Panc1 (cell line): Measurements from ENCODE around the gene PCK2. TPM values are rescaled to one million over a fixed set of nuclear protein-coding genes. Genes with fewer than 3 reads are reported as not detected.

Experiments used
- ATAC-seq: fragments of 200-7000 bp; cut with Tn5 transposase; 2 replicates; pipeline ENCODE4 v1.9.1; 2020; ENCODE audit warnings: mild to moderate bottlenecking, moderate library complexity
- BruUV-seq: library from RNA; stranded (reverse); fragments of 400-500 nt; replicated peaks from 2 replicates; lab custom pipeline; 2021; lab: Mats Ljungman, UMichigan
- CTCF ChIA-PET: fragments of 300-600 bp; sonication (Branson Sonifier 250); formaldehyde crosslinking; loops from one replicate; lab custom pipeline; 2022; ENCODE audit warnings: antibody characterized with exemption; lab: Charles Lee
- POLR2A ChIA-PET: fragments of 300-600 bp; sonication (Branson Sonifier 250); formaldehyde crosslinking; loops from one replicate; lab custom pipeline; 2022; ENCODE audit warnings: antibody characterized with exemption; lab: Charles Lee
- DNase-seq: peaks from one replicate; pipeline ENCODE4 v3.0.0-alpha.2; 2010; ENCODE audit warnings: low read depth, low spot score
- H3K27ac ChIP-seq: 2 replicates; pipeline ENCODE4 v1.5.1; 2011; ENCODE audit warnings: mild to moderate bottlenecking, low read length, inconsistent platforms
- H3K27me3 ChIP-seq: fragments of 200-500 bp; sonication (Bioruptor generic); 2 replicates; pipeline ENCODE4 v1.6.0; 2014; ENCODE audit warnings: low read length, inconsistent platforms; ENCODE audit not compliant: control insufficient read depth, insufficient read depth
- H3K36me3 ChIP-seq: fragments of 200-500 bp; sonication (Bioruptor generic); 2 replicates; pipeline ENCODE4 v1.5.1; 2014; ENCODE audit warnings: inconsistent platforms, mild to moderate bottlenecking, low read length, moderate library complexity; ENCODE audit not compliant: control insufficient read depth, insufficient read depth
- H3K4me1 ChIP-seq: 2 replicates; pipeline ENCODE4 v1.5.1; 2011; ENCODE audit warnings: inconsistent platforms, mild to moderate bottlenecking, low read length, moderate library complexity; ENCODE audit not compliant: control insufficient read depth, insufficient read depth
- H3K4me3 ChIP-seq, 2 experiments: 2 replicates each; pipeline ENCODE4 v1.5.1; 2011 to 2012; ENCODE audit warnings: low read depth in 2 of 2, low read length in 2 of 2, mild to moderate bottlenecking in 2 of 2, inconsistent platforms in 1 of 2, moderate library complexity in 1 of 2
- H3K9me3 ChIP-seq: fragments of 200-500 bp; sonication (Bioruptor generic); 2 replicates; pipeline ENCODE4 v1.5.1; 2014; ENCODE audit warnings: low read depth, mild to moderate bottlenecking, inconsistent platforms, low read length, moderate library complexity; ENCODE audit not compliant: control insufficient read depth, insufficient read depth
- POLR2AphosphoS5 ChIP-seq: IDR thresholded peaks from 2 replicates; pipeline ENCODE4 v1.6.1; 2012; ENCODE audit warnings: mild to moderate bottlenecking, low read depth, low read length, moderate library complexity
- SIN3A ChIP-seq: IDR thresholded peaks from 2 replicates; pipeline ENCODE4 v1.6.1; 2012; ENCODE audit warnings: low read depth, mild to moderate bottlenecking, low read length, moderate library complexity, borderline replicate concordance; ENCODE audit not compliant: insufficient read depth
- TCF7L2 ChIP-seq: IDR thresholded peaks from 2 replicates; pipeline ENCODE4 v1.6.1; 2011; ENCODE audit warnings: mild to moderate bottlenecking, low read depth, low read length, inconsistent platforms
- in situ Hi-C: cut with HindIII; loops from 2 replicates; pipeline ENCODE4 v1.10.0; 2016; ENCODE audit warnings: low sequenced_read_pairs, low pct_unique_long_range_greater_than_20kb
- intact Hi-C: fragments of 100-400 bp; cut with micrococcal nuclease; formaldehyde crosslinking; loops from one replicate; pipeline ENCODE4 v1.10.0; 2022; ENCODE audit not compliant: unreplicated experiment
- total RNA-seq: library from RNA; stranded (reverse); gene quantifications from one replicate; pipeline ENCODE4 v1.2.1, GENCODE V29; 2021; ENCODE audit not compliant: unreplicated experiment
- TF ChIP-seq, protein P1 (sequence below), 2 experiments: IDR thresholded peaks; 2 replicates each; pipeline ENCODE4 v1.6.1; 2011 to 2012; ENCODE audit warnings: low read depth in 2 of 2, control low read depth in 1 of 2, low read length in 1 of 2, mild to moderate bottlenecking in 1 of 2, moderate library complexity in 1 of 2; ENCODE audit not compliant: insufficient read depth in 1 of 2
- TF ChIP-seq, protein P2 (sequence below): fragments of 450-650 bp; IDR thresholded peaks from 2 replicates; pipeline ENCODE4 v1.5.1; 2017; ENCODE audit warnings: mild to moderate bottlenecking

PCK2 gene
- total RNA-seq, 1 experiment from 2014 or later: 24.5 TPM

DNA sequence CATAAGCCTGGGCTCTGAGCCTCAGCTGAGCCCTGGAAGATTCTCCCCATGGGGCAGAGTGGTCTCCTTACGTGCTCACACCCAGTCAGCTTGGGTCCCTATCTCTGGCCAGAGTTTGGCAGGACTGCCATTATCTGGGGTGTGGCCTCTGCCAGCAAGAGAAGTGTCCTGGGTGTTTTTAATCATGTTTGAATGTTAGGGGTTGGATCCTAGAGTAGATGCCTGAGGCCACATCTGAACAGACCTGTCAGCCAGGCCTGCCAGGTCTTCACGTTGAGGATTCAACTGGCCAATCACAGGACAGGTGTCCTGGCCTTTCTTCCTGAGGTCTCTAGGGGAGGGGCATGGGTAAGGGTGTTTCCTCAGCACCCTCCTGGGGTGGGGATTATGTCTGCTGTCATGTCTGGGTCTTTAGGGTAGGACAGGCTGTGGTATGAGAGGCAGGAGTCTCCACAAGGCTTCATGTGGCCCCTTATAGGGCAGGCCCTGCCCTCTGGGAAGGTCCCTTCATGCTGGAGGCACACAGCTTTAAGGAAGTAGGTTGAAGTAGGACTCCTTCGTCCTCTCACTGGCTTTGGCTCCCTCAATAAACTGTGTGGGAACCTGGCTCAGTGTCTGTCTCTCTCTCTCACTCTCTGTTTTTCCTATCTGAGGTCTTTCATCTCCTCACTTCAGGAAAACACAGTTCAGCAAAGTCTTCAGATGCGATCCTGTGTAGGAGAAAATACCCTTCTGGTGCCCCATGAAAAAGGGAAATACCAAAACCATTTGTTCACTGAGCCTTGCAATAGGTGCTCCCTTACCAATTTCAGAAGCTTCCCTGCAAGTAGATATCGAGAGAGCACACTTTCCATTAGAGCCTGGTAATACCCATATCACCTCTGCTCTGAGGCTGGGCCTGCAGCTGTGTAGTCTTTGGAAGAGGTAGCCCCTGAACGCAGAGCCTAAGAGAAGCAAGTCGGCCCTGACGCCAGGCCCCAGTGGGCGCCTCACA lies 29.6 kb downstream of the PCK2 start:
- Histone ChIP-seq H3K4me1 (no peaks in the 10 kb centered on the region), H3K36me3 (peaks cover 2% of the 10 kb centered on the region; the same call in 1 of the 2 replicates), H3K27me3 (no peaks in the 10 kb centered on the region), H3K9me3 (no peaks in the 10 kb centered on the region), H3K4me3 (no peak overlapping the region), H3K27ac (no peak overlapping the region)
- TF ChIP-seq SIN3A (no peak), POLR2AphosphoS5 (no peak), TCF7L2 (no peak)
- TF ChIP-seq, protein P1, sequence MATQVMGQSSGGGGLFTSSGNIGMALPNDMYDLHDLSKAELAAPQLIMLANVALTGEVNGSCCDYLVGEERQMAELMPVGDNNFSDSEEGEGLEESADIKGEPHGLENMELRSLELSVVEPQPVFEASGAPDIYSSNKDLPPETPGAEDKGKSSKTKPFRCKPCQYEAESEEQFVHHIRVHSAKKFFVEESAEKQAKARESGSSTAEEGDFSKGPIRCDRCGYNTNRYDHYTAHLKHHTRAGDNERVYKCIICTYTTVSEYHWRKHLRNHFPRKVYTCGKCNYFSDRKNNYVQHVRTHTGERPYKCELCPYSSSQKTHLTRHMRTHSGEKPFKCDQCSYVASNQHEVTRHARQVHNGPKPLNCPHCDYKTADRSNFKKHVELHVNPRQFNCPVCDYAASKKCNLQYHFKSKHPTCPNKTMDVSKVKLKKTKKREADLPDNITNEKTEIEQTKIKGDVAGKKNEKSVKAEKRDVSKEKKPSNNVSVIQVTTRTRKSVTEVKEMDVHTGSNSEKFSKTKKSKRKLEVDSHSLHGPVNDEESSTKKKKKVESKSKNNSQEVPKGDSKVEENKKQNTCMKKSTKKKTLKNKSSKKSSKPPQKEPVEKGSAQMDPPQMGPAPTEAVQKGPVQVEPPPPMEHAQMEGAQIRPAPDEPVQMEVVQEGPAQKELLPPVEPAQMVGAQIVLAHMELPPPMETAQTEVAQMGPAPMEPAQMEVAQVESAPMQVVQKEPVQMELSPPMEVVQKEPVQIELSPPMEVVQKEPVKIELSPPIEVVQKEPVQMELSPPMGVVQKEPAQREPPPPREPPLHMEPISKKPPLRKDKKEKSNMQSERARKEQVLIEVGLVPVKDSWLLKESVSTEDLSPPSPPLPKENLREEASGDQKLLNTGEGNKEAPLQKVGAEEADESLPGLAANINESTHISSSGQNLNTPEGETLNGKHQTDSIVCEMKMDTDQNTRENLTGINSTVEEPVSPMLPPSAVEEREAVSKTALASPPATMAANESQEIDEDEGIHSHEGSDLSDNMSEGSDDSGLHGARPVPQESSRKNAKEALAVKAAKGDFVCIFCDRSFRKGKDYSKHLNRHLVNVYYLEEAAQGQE (IDR thresholded peaks at IDR 0.05; ENCODE audit: insufficient read depth in 1 of 2, low read depth in 2 of 2, low read length in 1 of 2): no peak
- TF ChIP-seq, protein P2, sequence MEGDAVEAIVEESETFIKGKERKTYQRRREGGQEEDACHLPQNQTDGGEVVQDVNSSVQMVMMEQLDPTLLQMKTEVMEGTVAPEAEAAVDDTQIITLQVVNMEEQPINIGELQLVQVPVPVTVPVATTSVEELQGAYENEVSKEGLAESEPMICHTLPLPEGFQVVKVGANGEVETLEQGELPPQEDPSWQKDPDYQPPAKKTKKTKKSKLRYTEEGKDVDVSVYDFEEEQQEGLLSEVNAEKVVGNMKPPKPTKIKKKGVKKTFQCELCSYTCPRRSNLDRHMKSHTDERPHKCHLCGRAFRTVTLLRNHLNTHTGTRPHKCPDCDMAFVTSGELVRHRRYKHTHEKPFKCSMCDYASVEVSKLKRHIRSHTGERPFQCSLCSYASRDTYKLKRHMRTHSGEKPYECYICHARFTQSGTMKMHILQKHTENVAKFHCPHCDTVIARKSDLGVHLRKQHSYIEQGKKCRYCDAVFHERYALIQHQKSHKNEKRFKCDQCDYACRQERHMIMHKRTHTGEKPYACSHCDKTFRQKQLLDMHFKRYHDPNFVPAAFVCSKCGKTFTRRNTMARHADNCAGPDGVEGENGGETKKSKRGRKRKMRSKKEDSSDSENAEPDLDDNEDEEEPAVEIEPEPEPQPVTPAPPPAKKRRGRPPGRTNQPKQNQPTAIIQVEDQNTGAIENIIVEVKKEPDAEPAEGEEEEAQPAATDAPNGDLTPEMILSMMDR: no peak
- no peak for ATAC-seq
- ChIA-PET POLR2A (no interaction called here), CTCF (no interaction called here)
- intact Hi-C loops (no loop called here), in situ Hi-C loops (no loop called here)
- no TSS peak for BruUV-seq
- DNase-seq: no peak

DNA sequence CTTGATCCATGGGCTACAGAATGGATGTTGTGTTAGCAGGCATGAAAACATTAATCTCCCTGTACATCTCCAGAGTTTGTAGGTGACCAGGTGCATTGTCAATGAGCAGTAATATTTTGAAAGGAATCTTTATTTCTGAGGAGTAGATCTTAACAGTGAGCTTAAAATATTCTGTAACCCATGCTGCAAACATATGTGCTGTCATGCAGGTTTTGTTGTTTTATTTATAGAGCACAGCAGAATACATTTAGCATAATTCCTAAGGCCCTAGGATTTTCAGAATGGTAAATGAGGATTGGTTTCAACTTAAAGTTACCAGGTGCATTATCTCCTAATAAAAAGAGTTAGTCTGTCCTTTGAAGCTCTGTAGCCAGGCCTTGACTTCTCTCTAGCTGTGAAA lies 32.8 kb downstream of the PCK2 start:
- Histone ChIP-seq H3K27me3 (no peaks in the 10 kb centered on the region), H3K4me3 (no peak overlapping the region), H3K9me3 (no peaks in the 10 kb centered on the region), H3K27ac (no peak overlapping the region), H3K4me1 (no peaks in the 10 kb centered on the region), H3K36me3 (no peaks in the 10 kb centered on the region)
- intact Hi-C loops: no loop called here
- no peak for DNase-seq
- TF ChIP-seq SIN3A: no peak
- in situ Hi-C loops: no loop called here
- no TSS peak for BruUV-seq
- no peak for ATAC-seq
- CTCF ChIA-PET: no interaction called here
- POLR2A ChIA-PET: interaction anchor here (0.6 kb wide), 1 partner anchor 272 kb away, joined by 16 read pairs; the partner anchor contains the start of gene NYNRIN
